HS-27A (cell line): ENCODE data around the gene RBM39.
"Not testable (repeated sequence)": the region's sequence is repeated elsewhere in the genome, so short reads cannot be mapped to it uniquely, and the experiment has no call there.

ENCODE experiments used
- DNase-seq: peaks from one replicate; pipeline ENCODE4 v3.0.0-alpha.2; 2012; ENCODE audit warnings: low read depth, missing footprints

RBM39 gene

DNA sequence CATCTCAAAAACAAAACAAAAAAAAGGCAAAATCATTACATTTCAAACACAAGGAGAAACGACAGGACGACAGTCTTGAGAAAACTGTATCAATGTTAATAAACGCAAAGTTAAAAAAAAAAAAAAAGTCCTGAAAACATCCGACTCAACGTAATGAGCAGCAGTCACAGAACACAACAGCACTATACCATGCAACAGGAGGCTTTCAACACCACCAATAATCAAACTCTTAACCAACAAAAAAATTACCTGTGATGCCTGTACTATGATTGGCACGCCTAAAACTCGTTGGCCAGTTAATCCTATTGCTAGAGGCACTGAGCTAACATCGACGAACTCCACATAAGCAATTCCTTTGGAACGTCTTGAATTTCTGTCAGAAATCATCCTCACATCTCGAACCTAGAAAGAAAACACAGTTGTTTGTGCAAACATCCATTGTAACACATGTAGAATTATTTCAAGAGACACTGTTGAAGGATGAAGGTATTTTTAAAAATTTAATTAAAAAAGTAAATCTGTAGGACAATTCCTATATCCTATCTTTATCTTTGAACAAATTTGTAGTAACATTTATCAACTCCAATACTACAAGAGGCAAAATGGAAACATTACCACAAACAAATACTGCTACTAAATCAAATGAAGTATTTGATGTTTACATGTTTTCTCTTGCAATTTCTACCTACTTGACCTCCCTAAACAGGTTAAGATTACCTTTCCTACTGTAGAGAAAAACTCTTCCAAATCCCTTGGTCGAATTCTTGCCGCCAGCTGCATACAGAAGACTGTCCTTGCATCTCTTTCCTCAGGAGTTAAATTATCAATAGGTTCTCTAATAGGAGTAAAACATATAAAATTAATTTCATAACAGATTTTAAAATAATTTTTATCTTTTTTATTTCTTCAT, 17.5 kb downstream of the RBM39 start:
- DNase-seq = no peak

DNA sequence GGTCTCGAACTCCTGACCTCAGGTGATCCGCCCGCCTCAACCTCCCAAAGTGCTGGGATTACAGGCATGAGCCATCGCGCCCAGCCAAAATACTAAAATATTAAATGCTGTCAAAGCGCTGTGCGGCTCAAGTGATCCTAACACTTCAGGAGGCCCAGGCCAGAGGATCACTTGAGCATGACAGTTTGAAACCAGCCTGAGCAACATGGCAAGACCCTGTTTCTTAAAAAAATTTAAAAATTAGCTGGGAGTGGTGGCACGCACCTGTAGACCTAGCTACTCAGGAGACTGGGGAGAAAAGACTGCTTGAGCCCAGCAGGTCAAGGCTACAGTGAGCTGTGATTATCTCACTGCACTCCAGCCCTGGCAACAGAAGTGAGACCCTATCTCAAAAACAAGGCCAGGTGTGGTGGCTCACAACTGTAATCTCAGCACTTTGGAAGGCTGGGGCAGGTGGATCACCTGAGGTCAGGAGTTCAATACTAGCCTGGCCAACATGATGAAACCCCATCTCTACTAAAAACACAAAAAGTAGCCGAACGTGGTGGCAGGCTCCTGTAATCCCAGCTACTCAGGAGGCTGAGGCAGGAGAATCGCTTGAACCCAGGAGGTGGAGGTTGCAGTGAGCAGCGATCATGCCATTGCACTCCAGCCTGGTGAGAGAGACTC, 18.3 kb downstream of the RBM39 start:
- not testable (repeated sequence) for DNase-seq

DNA sequence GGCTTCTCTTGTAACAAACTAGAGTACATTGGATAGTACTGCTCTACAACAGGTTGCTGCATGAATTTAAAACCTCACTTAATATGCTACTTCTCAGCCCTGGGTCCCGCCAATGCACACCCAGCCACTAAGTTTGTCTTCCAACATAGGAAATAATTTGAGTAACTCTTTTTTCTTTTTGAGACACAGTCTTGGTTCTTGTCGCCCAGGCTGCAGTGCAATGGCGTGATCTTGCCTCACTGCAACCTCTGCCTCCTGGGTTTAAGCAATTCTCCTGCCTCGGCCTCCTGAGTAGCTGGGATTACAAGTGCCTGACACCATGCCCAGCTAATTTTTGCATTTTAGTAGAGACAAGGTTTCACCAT, 18.8 kb downstream of the RBM39 start:
- DNase-seq = not testable (repeated sequence)

DNA sequence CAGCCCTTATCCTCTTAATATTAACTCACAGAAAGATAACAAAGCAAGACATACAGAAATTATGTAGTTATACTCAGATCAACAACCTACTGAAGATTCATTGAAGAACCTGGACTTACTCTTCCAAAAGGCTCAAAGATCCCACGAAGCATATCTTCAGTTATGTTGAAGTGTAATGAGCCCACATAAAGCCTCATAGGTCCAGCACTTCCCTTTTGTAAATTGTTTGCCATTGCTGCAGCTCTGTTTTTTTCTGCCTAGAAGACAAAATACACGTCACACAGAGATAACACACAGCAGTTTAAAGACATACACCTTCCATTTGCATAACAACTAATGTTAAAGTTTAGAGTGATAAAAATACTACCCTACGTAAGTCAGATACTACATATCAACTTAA, 20.4 kb downstream of the RBM39 start:
- no peak for DNase-seq

DNA sequence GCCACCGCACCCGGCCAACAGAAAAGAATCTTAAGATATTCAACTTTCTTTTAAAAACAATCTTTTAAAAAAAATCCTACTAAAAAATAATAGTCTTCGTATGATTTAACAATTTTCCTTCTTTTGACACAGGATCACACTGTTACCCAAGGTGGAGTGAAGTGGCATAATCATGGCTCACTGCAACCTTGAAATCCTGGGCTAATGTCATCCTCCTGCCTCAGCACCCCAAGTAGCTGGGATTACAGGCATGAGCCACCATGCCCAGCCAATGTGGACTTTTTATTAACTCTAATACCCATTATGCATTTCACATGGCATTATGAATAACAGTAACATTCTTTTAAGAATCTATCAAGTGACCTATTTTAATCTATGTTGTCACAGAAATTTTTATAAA, 20.8 kb downstream of the RBM39 start:
- no peak for DNase-seq

DNA sequence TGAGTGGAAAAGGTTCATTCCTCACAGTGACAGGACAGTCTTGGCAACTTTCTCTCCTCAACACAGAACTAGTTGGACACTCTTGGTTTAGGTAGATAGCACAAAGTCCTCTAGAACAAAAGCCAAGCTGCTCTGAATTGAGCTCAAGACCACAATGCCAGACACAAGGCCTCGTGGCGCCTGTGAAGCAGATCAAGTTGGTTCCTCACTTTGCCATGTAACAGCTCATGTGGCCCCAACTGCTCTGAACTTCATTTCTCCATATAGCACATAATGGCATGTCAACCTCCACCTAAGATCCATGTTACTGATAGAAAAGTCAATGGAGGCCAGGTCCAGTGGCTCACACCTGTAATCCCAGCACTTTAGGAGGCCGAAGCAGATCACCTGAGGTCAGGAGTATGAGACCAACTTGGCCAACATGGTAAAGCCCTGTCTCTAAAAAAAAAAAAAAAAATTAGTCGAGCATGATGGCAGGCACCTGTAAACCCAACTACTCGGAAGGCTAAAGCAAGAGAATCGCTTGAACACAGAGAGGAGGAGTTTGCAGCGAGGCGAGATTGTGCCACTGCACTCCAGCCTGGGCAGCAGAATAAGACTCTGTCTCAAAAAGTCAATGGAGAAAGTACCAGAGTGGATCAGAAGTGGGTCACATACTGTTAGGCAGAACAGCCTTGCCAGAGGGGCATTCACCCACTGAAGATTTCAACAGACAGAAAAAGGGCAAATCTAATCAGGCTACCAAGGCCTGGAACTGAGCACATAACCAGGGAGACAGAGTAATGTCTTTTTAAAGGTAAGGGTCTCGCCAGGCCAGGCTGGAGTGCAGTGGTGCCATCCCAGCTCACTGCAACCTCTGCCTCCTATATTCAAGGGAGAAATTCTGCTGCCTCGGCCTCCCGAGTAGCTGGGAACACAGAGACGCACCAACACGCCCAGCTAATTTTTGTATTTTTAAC, 21.6 kb downstream of the RBM39 start:
- no peak for DNase-seq

DNA sequence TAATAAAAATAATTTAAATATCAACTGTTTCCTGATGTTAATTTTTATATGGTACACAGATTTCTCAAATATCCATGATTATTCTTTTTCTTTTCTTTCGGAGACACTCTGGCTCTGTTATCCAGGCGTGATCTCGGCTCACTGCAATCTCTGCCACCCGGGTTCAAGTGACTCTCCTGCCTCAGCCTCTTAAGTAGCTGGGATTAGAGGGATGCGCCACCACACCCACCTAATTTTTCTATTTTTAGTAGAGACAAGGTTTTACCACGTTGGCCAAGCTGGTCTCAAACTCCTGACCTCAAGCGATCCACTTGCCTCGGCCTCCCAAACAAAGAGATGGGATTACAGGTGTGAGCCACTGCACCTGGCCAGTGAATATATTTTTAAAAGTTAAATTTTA, 22.3 kb downstream of the RBM39 start:
- no peak for DNase-seq

DNA sequence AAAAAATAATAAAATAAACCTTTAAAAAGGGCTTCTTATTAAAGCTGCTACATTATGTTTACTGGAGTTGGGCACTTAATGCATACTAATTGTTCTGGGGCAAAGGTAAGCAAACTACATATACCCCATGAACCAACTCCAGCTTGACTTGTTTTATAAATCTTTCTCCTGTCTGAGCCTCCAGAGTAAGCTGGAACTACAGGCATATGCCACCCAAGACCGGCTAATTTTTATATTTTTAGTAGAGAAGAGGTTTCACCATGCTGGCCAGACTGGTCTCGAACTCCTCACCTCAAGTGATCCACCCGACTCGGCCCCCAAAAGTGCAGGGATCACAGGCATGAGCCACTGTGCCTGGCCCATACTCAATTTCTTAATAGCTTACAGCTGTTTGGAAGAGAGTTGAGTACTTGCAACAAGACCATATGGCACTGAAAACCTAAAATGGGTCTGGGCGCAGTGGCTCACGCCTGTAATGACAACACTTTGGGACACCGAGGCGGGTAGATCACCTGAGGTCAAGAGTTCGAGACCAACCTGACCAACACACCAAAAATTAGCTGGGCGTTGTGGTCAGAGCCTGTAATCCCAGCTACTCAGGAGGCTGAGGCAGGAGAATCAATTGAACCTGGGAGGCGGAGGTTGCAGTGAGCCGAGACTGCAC, 23.0 kb downstream of the RBM39 start:
- DNase-seq = no peak

DNA sequence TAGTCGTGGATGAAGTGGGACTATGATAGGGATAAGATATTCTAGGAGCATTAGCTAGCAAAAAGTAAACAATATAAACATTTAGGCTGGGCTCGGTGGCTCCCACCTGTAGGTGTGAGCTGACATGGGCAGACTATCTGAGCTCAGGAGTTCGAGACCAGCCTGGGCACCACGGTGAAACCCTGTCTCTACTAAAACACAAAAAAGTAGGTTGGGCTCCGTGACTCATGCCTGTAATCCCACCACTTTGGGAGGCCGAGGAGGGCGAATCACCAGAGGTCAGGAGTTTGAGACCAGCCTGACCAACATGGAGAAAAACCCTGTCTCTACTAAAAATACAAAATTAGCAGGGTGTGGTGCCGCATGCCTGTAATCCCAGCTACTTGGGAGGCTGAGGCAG, 23.7 kb downstream of the RBM39 start:
- DNase-seq = not testable (repeated sequence)

DNA sequence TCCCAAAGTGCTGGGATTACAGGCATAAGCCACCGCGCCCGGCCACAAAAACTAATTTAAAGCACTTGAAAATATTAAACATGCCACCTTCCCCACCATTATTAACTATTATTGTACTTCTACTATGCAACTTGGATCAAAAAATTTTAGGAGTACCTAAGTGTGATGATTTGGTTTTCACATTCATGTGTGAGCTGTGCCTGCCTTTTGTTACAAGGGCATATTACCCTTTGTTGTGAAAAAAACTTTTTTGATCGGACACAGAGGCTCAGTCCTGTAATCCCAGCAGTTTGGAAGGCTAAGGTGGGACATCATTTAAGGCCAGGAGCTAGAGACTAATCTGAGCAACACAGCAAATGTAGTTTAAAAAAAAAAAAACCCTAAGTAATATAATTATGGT, 25.7 kb downstream of the RBM39 start:
- no peak for DNase-seq

DNA sequence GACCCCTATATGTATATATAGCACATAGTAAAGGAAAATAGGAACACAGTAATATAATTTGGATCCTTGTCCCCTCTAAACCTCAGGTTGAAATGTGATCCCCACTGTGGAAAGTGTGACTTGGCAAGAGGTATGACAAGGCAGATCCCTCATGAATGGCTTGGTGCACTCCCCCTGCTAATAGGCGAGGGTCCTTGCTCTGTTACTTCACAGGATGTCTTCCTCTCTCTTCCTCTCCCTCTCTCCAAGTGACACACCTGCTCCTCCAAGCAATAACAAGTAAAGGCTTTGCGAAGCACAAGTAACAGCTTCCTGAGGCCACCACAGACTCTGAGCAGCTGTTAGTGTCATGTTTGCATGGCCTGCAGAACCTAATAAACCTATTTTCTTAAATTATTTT, 26.4 kb downstream of the RBM39 start:
- DNase-seq = no peak

DNA sequence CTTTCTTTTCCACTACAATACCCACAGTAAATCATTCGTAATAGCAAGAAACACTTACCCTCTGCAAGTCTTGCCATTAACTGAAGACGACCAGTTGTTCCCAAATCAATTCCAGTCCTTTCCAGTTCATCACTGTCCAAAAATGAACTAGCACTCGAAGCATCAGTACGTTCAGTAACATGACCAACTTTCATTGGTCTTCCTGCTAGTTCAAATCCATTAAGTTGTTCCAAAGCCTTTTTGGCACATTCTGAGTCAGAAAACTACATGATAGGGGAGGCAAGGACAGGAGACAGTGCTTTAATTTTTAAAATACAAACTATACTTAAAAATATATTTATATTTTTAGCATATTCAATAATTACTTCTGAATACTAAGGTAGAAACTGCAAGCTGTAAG, 27.9 kb downstream of the RBM39 start:
- no peak for DNase-seq

DNA sequence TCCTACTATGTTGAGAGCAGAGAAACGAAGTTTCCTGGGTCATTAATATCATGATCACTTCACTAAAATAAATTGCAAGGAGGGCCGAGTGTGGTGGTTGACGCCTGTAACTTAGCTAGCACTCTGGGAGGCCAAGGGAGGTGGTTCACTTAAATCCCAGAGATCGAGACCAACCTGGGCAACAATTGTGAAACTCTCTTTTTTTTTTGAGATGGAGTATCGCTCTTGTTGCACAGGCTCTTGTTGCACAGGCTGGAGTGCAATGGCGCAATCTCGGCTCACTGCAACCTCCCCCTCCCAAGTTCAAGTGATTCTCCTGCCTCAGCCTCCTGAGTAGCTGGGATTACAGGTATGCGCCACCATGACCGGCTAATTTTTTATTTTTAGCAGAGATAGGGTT, 28.9 kb downstream of the RBM39 start:
- not testable (repeated sequence) for DNase-seq

DNA sequence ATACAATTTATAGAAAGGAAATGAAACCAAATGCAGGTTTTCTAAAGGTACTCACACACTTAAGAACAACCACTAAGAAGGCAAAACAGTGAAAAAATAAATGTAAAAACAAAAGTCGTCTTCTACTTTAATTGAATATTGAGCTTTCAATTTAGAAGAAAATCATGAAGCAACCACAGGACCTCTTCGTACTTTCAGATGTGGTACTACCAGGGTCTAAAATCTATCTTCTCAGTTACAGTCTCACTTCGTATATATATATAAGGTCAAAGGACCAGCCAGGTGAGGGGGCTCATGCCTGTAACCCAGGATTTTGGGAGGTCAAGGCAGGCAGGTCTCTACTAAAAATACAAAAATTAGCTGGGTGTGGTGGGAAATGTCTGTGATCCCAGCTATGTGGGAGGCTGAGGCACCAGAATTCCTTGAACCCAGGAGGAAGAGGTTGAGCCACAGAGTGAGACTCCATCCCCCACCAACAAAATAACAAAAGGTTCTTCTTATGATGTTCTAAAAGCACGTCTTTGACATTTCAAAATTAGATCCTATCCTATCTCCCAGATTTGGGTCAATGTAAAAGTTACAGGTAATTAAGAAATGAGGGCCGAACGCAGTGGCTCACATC, 30.4 kb downstream of the RBM39 start:
- no peak for DNase-seq

DNA sequence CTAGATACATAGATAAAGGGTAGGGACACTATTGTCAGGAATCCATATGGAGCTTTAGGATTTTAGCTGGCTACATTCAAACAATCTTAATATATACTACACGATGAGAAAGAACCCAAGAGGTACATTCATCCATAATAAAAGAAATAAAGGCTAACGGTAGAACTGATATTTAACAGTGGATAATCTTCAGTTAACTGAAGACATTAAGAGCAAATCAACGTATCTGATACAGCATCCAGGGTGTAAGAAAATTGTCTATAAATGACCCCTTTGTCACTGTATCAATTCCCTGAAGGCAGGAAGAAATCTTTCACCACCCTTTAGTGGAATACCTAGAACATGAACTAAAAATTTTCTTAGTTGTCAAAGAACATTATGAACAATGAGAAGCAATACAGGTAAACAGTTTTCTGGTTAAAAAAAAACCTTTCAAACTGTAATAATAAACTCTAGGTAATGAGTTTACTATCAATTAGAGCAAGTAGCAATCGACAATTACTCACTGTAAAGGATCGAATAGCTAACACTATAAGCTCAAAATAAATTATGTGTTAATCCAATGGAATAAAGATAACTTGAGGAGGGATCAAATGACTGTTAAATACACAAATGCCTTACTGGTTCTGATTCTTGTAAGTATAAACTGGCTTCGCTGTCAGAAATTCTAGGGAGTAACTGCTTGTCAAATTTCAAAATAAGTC, 31.0 kb downstream of the RBM39 start:
- DNase-seq = no peak

DNA sequence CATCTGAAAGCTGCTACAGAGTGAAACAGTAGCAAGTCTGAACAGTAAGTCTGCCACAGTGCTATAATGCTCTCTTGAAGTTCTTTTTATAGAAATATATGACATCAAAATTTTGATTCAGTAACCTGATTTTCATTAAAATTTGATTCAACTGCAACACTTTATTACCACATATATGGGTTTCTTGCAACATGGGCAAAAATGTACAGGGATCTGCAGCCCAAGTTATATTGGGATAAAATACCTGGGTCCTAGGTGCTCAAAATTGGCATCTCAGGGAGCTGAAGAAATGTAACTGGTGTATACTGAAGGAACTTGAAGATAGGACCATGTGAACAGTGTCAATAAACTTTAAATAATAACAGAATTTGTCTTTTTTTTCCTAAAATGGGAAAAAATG, 32.0 kb downstream of the RBM39 start:
- no peak for DNase-seq

DNA sequence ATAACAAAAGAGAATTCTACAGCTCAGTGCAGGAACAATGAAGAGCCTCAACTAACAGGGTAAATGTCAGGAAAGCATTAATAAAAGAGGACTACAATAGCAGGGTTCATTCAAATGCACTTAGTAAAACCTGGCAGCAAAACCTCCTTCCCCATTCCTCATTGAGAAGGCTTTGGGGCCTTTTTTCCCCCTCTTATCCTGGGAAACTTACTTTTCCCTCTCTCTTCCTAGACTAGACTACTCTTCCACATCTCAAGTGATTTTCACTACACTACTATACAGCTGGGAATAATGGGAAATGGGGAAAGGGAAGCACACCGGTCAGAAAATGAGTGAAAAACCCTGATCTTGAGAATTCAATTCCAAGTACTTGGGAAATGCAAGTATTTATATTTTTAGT, 32.8 kb downstream of the RBM39 start:
- DNase-seq = no peak

DNA sequence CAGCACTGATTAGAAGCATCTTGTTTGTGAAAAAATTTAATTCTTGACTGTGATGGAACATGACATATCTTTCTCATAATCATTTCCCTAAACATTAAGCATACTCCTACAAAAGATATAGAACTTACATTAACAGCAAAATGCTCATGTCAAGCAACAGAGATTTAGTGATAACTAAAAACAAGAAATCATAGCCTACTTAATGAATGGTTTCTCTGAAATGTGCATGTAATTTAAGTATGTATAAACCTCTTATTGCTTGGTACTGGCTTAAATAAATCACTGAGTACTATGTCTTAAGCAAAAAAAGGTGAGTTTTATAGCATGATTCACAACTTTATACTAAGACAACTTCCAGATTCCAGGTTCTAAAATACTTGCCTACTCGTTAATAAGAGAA, 33.6 kb downstream of the RBM39 start:
- DNase-seq = no peak

DNA sequence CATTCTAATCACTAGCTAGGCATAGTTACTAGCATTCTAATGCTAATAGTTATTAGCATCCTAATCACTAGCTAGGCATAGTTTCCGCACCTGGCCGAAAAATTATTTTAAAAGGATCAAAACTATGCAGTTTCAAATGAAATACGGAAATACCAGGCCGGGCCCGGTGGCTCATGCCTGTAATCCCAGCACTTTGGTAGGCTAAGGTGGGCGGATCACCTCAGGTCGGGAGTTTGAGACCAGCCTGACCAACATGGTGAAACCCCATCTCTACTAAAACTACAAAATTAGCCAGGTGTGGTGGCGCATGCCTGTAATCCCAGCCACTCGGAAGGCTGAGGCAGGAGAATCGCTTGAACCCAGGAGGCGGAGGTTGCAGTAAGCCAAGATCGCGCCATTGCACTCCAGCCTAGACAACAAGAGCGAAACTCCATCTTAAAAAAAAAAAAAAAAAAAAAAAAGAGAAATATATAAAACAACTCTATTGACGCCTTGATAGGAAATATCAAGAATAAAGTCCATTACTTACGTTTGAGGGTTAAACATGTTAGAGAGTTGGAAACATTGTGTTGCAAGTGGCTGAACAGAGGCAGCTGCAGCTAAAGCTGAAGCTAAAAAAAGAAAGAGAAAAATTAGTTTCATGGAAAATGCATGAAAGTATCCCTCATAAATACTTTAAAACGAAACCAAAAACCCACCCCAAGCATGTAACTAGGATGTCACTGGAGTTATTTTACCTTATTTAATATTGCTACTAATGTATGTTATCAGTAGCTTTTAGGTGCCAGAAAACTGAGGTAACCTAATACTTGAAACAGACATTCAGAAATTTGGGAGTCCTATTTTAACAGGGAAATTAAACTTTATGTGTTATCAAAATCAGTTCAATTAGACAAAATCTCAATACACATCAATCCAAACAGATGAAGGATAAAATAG, 35.2 kb downstream of the RBM39 start:
- not testable (repeated sequence) for DNase-seq

DNA sequence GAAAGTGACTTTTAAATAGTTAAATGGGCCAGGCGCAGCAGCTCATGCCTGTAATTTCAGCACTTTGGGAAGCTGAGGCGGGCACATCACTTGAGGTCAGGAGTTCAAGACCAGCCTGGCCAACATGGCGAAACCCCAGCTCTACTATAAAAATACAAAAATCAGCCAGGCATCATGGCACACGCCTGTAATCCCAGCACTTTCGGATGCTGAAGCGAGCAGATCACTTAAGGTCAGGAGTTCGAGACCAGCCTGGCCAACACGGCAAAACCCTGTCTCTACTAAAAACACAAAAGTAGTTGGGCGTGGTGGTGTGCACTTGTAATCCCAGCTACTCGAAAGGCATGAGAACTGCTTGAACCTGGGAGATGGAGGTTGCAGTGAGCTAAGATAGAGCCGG, 36.2 kb downstream of the RBM39 start:
- not testable (repeated sequence) for DNase-seq
